Erythroblast (primary cell): ENCODE data around the gene ADAMTS9.

Experiments
- GATA1 ChIP-seq: IDR thresholded peaks from 2 replicates; pipeline ENCODE4 v1.6.1; 2011; ENCODE audit warnings: low read depth, mild to moderate bottlenecking, control low read depth, low read length, moderate library complexity
- POLR2A ChIP-seq: IDR thresholded peaks from 2 replicates; pipeline ENCODE4 v1.6.1; 2011; ENCODE audit warnings: mild to moderate bottlenecking, low read length

DNA sequence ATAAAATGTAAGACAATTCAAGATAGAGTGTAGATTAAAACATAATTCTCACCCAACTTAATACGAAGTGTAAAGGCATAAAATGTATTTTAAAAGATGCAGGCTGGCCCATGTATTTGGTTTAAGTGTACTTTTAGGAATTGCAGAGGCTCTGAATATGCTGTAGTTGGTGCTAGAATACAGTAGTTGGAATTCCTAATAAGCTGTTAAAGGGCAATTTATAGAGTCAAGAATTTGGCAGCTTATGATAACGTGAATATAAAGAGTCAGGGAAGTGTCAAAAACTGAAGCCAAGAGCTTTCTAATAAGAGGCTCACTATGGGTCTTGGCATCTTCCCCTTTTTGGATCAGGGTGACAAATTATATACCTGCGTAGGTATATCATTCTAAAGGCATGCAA lies 36.5 kb downstream of the ADAMTS9 start:
- TF ChIP-seq POLR2A = no peak
- no peak for TF ChIP-seq GATA1
